A549 treated with ZK216348 at 1 μM for 4 hours (cell line): ENCODE measurements around the gene PKP1. TPM values are rescaled to one million over a fixed set of nuclear protein-coding genes. Genes with fewer than 3 reads are reported as not detected.

ENCODE experiments used
- total RNA-seq: library from RNA; stranded (reverse); fragments of 200-300 nt; extraction: Qiagen RNA extraction; gene quantifications from 5 replicates; pipeline ENCODE4 v1.2.3, GENCODE V29; 2022; ENCODE audit warnings: low read depth

The PKP1 gene, protein sequence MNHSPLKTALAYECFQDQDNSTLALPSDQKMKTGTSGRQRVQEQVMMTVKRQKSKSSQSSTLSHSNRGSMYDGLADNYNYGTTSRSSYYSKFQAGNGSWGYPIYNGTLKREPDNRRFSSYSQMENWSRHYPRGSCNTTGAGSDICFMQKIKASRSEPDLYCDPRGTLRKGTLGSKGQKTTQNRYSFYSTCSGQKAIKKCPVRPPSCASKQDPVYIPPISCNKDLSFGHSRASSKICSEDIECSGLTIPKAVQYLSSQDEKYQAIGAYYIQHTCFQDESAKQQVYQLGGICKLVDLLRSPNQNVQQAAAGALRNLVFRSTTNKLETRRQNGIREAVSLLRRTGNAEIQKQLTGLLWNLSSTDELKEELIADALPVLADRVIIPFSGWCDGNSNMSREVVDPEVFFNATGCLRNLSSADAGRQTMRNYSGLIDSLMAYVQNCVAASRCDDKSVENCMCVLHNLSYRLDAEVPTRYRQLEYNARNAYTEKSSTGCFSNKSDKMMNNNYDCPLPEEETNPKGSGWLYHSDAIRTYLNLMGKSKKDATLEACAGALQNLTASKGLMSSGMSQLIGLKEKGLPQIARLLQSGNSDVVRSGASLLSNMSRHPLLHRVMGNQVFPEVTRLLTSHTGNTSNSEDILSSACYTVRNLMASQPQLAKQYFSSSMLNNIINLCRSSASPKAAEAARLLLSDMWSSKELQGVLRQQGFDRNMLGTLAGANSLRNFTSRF
- total RNA-seq, result 0.04 TPM in 1 of 5 replicates, not detected in the others

DNA sequence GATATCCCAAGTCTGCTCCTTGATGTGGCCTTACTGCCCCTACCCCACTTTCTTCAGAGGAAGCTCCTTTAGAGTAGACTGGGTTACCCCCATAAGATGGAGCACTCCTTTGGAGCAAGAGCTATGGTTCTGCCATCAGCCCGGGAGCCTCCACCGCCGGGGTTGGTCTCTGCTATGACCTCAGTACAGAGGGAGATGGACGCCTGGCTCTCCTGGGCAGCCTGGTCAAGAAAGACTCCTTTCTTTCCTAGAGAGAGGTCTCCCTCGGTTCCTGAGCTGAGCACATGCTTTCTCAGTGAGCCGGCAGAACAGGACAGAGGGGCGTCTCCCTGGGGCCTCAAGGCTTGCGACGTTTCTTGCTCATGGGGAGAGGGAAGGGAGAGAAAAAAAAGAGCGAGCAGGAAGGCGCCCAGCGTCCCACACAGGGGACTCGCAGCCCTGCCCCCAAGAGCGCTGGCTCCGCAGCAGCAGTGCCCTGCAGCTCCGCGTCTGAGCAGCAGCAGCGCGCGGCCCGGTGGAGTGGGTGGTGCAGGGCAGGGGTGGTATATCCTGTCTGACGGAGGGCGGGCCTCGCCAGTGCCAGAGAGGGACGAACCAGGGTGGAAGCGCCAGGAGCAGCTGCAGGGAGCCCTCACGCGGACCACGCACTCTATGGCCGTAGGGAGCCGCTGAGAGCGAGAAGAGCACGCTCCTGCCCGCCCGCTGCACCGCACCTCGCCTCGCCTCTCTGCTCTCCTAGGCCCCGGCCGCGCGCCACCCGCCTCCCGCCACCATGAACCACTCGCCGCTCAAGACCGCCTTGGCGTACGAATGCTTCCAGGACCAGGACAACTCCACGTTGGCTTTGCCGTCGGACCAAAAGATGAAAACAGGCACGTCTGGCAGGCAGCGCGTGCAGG is at the start of gene PKP1:
TSS of gene PKP1 (plus strand) at position 576 of the 899 bp plus-strand sequence. CDS start at position 773, 197 bp downstream.

GRCh38 chr1:201377611-201378092 is 94.3 kb downstream of the PKP1 start, which contains the start of gene TNNT2:
Gene TNNT2 (minus strand): TSS chr1:201377680. CDS start chr1:201373254, 4,426 bp downstream.

Other genes with a start within 250 kb of the PKP1 start
- gene CACNA1S, start 171.1 kb upstream of the PKP1 start, total RNA-seq, result not detected in 5 replicates
- gene ASCL5, start 156.3 kb upstream of the PKP1 start, total RNA-seq, result 0.11 to 0.27 TPM (median 0.23 TPM) in 3 of 5 replicates, not detected in the others
- 61.7 to 89.1 TPM (median 84.3 TPM) in 5 replicates for gene TMEM9, start 129.0 kb upstream of the PKP1 start, total RNA-seq
- gene IGFN1, start 92.7 kb upstream of the PKP1 start, total RNA-seq, result 0.32 to 1.4 TPM (median 0.82 TPM) in 5 replicates
- 0.34 TPM in 1 of 5 replicates, not detected in the others for gene TNNT2, start 94.2 kb downstream of the PKP1 start, total RNA-seq
- 0.75 to 1.1 TPM (median 0.96 TPM) in 5 replicates for gene LAD1, start 115.8 kb downstream of the PKP1 start, total RNA-seq
- gene TNNI1, start 138.2 kb downstream of the PKP1 start, total RNA-seq, result not detected in 5 replicates
- gene PHLDA3, start 185.7 kb downstream of the PKP1 start, total RNA-seq, result 60.4 to 170 TPM (median 155 TPM) in 5 replicates
- 391 to 501 TPM (median 402 TPM) in 5 replicates for gene CSRP1, start 223.6 kb downstream of the PKP1 start, total RNA-seq